ENCODE measurements around the gene LPAR2. TPM values are rescaled to one million over a fixed set of nuclear protein-coding genes. Genes with fewer than 3 reads are reported as not detected.

The LPAR2 gene
- total and polyA plus RNA-seq, 2 donors (not counting 1 experiment from before 2014, with no cell fraction given): 0.81 to 1.5 TPM

GRCh38 chr19:19591133-19591825 is 36.7 kb downstream of the LPAR2 start:
- TF ChIP-seq, protein P1, sequence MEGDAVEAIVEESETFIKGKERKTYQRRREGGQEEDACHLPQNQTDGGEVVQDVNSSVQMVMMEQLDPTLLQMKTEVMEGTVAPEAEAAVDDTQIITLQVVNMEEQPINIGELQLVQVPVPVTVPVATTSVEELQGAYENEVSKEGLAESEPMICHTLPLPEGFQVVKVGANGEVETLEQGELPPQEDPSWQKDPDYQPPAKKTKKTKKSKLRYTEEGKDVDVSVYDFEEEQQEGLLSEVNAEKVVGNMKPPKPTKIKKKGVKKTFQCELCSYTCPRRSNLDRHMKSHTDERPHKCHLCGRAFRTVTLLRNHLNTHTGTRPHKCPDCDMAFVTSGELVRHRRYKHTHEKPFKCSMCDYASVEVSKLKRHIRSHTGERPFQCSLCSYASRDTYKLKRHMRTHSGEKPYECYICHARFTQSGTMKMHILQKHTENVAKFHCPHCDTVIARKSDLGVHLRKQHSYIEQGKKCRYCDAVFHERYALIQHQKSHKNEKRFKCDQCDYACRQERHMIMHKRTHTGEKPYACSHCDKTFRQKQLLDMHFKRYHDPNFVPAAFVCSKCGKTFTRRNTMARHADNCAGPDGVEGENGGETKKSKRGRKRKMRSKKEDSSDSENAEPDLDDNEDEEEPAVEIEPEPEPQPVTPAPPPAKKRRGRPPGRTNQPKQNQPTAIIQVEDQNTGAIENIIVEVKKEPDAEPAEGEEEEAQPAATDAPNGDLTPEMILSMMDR (conservative IDR thresholded peaks at IDR 0.05 in 1 of 2, IDR thresholded peaks at IDR 0.05 in 1 of 2; ENCODE audit: low read depth in 1 of 2, low read length in 2 of 2): no peak
- no peak for TF ChIP-seq EZH2 (IDR thresholded peaks at IDR 0.05; ENCODE audit: low read length, missing control alignments)
- DNase-seq (ENCODE audit: low read depth in 2 of 2): peak; percentile 94 to 98
- Histone ChIP-seq H3K36me3 (ENCODE audit: control insufficient read depth, insufficient read depth, low read length) (no peaks in the 10 kb centered on the region), H3K4me2 (ENCODE audit: extremely low read depth, insufficient read depth, low read length) (peak overlapping the region; percentile 89), H4K20me1 (ENCODE audit: control insufficient read depth, extremely low read depth, insufficient read depth, low read length) (no peaks in the 10 kb centered on the region), H3K9me3 (ENCODE audit: control insufficient read depth, insufficient read depth, low read depth, low read length) (no peaks in the 10 kb centered on the region), H3K27ac (ENCODE audit: insufficient read depth, low read length) (peak overlapping the region; percentile 90), H3K4me3 (replicated peaks in 1 of 4; ENCODE audit: control extremely low read depth in 1 of 4, insufficient read depth in 1 of 4, low read depth in 3 of 4, low read length in 4 of 4) (no peak overlapping the region), H2AFZ (ENCODE audit: low read length) (peak overlapping the region; percentile 61), H3K27me3 (ENCODE audit: control insufficient read depth, insufficient read depth, low read length) (no peaks in the 10 kb centered on the region), H3K9ac (ENCODE audit: insufficient read depth, low read length) (no peak overlapping the region), H3K4me1 (ENCODE audit: control insufficient read depth, extremely low read depth, insufficient read depth, low read length) (peaks cover 15% of the 10 kb centered on the region), H3K79me2 (ENCODE audit: control insufficient read depth, insufficient read depth, low read length) (no peaks in the 10 kb centered on the region)

- DNase-seq (ENCODE audit: low read depth in 2 of 2): no peak
- peaks cover 9% of the 10 kb centered on the region for H3K4me1 ChIP-seq (ENCODE audit: control insufficient read depth, extremely low read depth, insufficient read depth, low read length)
- H4K20me1 ChIP-seq (ENCODE audit: control insufficient read depth, extremely low read depth, insufficient read depth, low read length): no peaks in the 10 kb centered on the region
- H3K9ac ChIP-seq (ENCODE audit: insufficient read depth, low read length): no peak overlapping the region
- H3K9me3 ChIP-seq (ENCODE audit: control insufficient read depth, insufficient read depth, low read depth, low read length): no peaks in the 10 kb centered on the region
- no peak for TF ChIP-seq EZH2 (IDR thresholded peaks at IDR 0.05; ENCODE audit: low read length, missing control alignments)
- TF ChIP-seq, protein P1 (conservative IDR thresholded peaks at IDR 0.05 in 1 of 2, IDR thresholded peaks at IDR 0.05 in 1 of 2; ENCODE audit: low read depth in 1 of 2, low read length in 2 of 2): no peak
- H2AFZ ChIP-seq (ENCODE audit: low read length): no peak overlapping the region
- no peak overlapping the region for H3K4me2 ChIP-seq (ENCODE audit: extremely low read depth, insufficient read depth, low read length)
- no peak overlapping the region for H3K27ac ChIP-seq (ENCODE audit: insufficient read depth, low read length)
- no peaks in the 10 kb centered on the region for H3K27me3 ChIP-seq (ENCODE audit: control insufficient read depth, insufficient read depth, low read length)
- H3K36me3 ChIP-seq (ENCODE audit: control insufficient read depth, insufficient read depth, low read length): no peaks in the 10 kb centered on the region
- no peak overlapping the region for H3K4me3 ChIP-seq (replicated peaks in 1 of 4; ENCODE audit: control extremely low read depth in 1 of 4, insufficient read depth in 1 of 4, low read depth in 3 of 4, low read length in 4 of 4)
- no peaks in the 10 kb centered on the region for H3K79me2 ChIP-seq (ENCODE audit: control insufficient read depth, insufficient read depth, low read length)
These were observed 39.5 kb downstream of the LPAR2 start for GRCh38 chr19:19588546-19588945.

DNA sequence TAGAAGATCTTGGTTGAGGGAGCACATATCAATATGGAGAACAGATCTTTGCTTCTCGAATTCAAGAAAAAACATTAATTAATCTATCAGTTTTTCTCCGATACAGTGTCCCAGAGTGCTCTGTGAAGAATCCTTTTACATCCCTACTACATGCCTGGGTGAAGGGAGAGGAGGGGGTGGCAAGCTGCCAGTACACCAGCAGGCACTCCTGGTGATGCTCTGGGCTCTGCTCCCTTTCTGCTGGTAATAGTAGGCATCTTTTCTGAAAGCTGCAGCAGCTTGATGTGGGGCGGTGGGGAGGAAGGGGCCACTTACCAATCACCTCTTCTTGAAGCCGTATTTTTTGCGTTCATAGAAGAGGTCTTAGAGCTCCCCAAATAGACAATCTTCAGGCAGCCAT is 40.2 kb downstream of the LPAR2 start:
- H4K20me1 ChIP-seq (ENCODE audit: control insufficient read depth, extremely low read depth, insufficient read depth, low read length): no peaks in the 10 kb centered on the region
- TF ChIP-seq EZH2 (IDR thresholded peaks at IDR 0.05; ENCODE audit: low read length, missing control alignments): no peak
- TF ChIP-seq, protein P1 (conservative IDR thresholded peaks at IDR 0.05 in 1 of 2, IDR thresholded peaks at IDR 0.05 in 1 of 2; ENCODE audit: low read depth in 1 of 2, low read length in 2 of 2): no peak
- no peaks in the 10 kb centered on the region for H3K36me3 ChIP-seq (ENCODE audit: control insufficient read depth, insufficient read depth, low read length)
- no peak overlapping the region for H3K9ac ChIP-seq (ENCODE audit: insufficient read depth, low read length)
- H3K79me2 ChIP-seq (ENCODE audit: control insufficient read depth, insufficient read depth, low read length): no peaks in the 10 kb centered on the region
- peaks cover 9% of the 10 kb centered on the region for H3K4me1 ChIP-seq (ENCODE audit: control insufficient read depth, extremely low read depth, insufficient read depth, low read length)
- no peak overlapping the region for H3K4me2 ChIP-seq (ENCODE audit: extremely low read depth, insufficient read depth, low read length)
- no peak overlapping the region for H2AFZ ChIP-seq (ENCODE audit: low read length)
- no peaks in the 10 kb centered on the region for H3K9me3 ChIP-seq (ENCODE audit: control insufficient read depth, insufficient read depth, low read depth, low read length)
- no peak overlapping the region for H3K27ac ChIP-seq (ENCODE audit: insufficient read depth, low read length)
- DNase-seq (ENCODE audit: low read depth in 2 of 2): no peak
- H3K27me3 ChIP-seq (ENCODE audit: control insufficient read depth, insufficient read depth, low read length): no peaks in the 10 kb centered on the region
- no peak overlapping the region for H3K4me3 ChIP-seq (replicated peaks in 1 of 4; ENCODE audit: control extremely low read depth in 1 of 4, insufficient read depth in 1 of 4, low read depth in 3 of 4, low read length in 4 of 4)
